Spleen (tissue), 7 donors: ENCODE measurements around the gene ASB1.

Source experiments
- CTCF ChIP-seq, 11 experiments: fragments of 200-600 bp in 7 of 11; fragments of 450-650 bp in 4 of 11; sonication (generic) in 4 of 11; IDR thresholded peaks in 8 of 11; conservative IDR thresholded peaks in 3 of 11; 1 replicate in 7 of 11; 2 replicates in 4 of 11; pipeline versions ENCODE4 v1.4.0 to v1.8.0; 2016 to 2021; ENCODE audit warnings: antibody characterized with exemption in 11 of 11, inconsistent platforms in 4 of 11, mild to moderate bottlenecking in 1 of 11
- POLR2A ChIP-seq, 3 donors: fragments of 450-650 bp; IDR thresholded peaks; one replicate each; pipeline ENCODE4 v1.5.1; 2017; ENCODE audit warnings: antibody characterized with exemption in 3 of 3, mild to moderate bottlenecking in 1 of 3
- donor health status: DM: no; HTN: no; CAD: no; lungs with moderate emphysema.
- donor health status: DM: no; HTN: no; CAD: no.
- donor health status: DM: no; HTN: no; CAD: no.

DNA sequence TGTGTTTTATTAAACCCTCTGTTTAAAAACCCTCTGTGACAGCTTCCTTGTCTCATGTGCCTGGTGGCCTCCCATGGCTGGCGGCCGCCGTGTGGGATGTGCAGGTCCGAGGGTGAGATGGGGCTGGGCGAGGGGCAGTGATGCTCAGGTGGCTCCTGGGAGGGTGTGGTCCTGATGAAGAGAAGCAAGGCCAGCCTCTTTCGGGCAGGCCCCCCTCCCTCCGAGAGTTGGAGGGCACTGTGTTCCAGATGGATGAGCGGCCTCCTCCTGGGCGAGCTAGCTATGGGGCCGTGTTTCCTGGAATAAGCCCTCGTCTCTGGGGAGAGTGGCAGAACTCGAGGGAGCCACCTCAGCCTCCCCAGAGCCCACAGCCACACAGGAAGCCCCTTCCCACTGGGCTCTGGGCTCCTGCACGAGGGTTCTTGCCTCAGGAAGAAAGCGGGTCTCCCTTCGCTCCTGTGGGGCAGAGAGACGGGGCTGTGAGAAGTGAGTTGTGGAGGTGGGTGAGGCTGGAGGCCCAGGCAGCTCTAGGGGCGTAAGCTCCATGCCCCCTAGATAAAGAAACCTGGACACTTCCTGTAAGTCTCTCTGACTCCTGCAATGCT lies 72.1 kb downstream of the ASB1 start:
- TF ChIP-seq CTCF (IDR thresholded peaks at IDR 0.05 in 8 of 11, conservative IDR thresholded peaks at IDR 0.05 in 3 of 11) (no peak), POLR2A (IDR thresholded peaks at IDR 0.05) (no peak)
